ENCODE data around the gene IL1RL2. TPM values are rescaled to one million over a fixed set of nuclear protein-coding genes. Genes with fewer than 3 reads are reported as not detected.

Gene IL1RL2
- total RNA-seq, 1 experiment from 2014 or later, result 0.11 TPM

Other genes with a start within 250 kb of the IL1RL2 start
- 5.6 and 6.0 TPM in 2 replicates for gene IL1R2, start 195.1 kb upstream of the IL1RL2 start, total RNA-seq (2014; rRNA removed)
- gene IL1R1, start 44.3 kb upstream of the IL1RL2 start, total RNA-seq (2014; rRNA removed), result 0.40 and 0.69 TPM in 2 replicates
- 4.9 and 5.7 TPM in 2 replicates for gene IL1RL1, start 124.5 kb downstream of the IL1RL2 start, total RNA-seq (2014; rRNA removed)
- gene IL18R1, start 168.8 kb downstream of the IL1RL2 start, total RNA-seq (2014; rRNA removed), result 1.2 and 3.6 TPM in 2 replicates
- not detected in 2 replicates for gene IL18RAP, start 236.1 kb downstream of the IL1RL2 start, total RNA-seq (2014; rRNA removed)

All from PC-3 (cell line).